HAP-1 (cell line): ENCODE measurements around the gene MAP3K5.
A peak's percentile ranks its signal among the peaks of the same experiment; 100 is the strongest.

Experiments
- DNase-seq, 2 experiments: peaks; one replicate each; pipeline ENCODE4 v3.0.0-alpha.2; 2016 to 2020; ENCODE audit warnings: low spot score in 2 of 2
- H3K27me3 ChIP-seq: fragments of 250-450 bp; sonication (Bioruptor Pico); 2 replicates; pipeline ENCODE4 v1.5.1; 2020; ENCODE audit warnings: low read depth, mild to moderate bottlenecking, moderate library complexity
- H3K36me3 ChIP-seq: fragments of 250-450 bp; sonication (Bioruptor Pico); replicated peaks from 2 replicates; pipeline ENCODE4 v1.5.1; 2020; ENCODE audit warnings: mild to moderate bottlenecking
- H3K4me1 ChIP-seq: fragments of 250-450 bp; sonication (Bioruptor Pico); 2 replicates; pipeline ENCODE4 v1.5.1; 2020; ENCODE audit warnings: mild to moderate bottlenecking
- H3K4me3 ChIP-seq: fragments of 250-450 bp; sonication (Bioruptor Pico); 2 replicates; pipeline ENCODE4 v1.5.1; 2020; ENCODE audit warnings: mild to moderate bottlenecking, moderate library complexity
- H3K9me3 ChIP-seq: fragments of 250-450 bp; sonication (Bioruptor Pico); 2 replicates; pipeline ENCODE4 v1.5.1; 2020; ENCODE audit warnings: mild to moderate bottlenecking, moderate library complexity
- in situ Hi-C: fragments of 300-500 bp; cut with MboI; formaldehyde crosslinking; loops from 3 replicates; pipeline ENCODE4 v1.14.3; 2020; ENCODE audit warnings: low sequenced_read_pairs, inconsistent platforms, mixed read lengths

Gene MAP3K5

DNA sequence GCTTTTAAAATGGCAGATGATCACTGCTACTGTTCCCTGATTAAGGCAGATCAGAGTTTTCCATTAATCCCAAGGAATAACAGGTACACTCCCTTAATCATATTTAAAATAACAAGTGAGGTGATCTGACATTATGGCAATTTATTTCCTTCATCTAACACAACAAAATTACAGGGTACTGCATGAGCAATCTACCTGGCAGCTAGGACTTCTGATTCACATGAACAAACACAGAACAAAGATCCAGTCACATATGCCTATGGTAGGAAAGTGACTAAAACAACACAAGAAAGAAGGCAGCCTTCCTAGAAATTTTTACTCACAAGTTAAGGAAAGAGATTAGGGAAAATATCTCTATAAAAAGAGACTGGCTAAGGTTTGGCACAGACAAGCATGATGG lies 275.3 kb downstream of the MAP3K5 start:
- Histone ChIP-seq H3K9me3 (no peaks in the 10 kb centered on the region), H3K27me3 (no peaks in the 10 kb centered on the region), H3K4me1 (peaks cover 26% of the 10 kb centered on the region), H3K4me3 (no peak overlapping the region), H3K36me3 (no peaks in the 10 kb centered on the region)
- DNase-seq, result no peak
- in situ Hi-C loops, result no loop called here

DNA sequence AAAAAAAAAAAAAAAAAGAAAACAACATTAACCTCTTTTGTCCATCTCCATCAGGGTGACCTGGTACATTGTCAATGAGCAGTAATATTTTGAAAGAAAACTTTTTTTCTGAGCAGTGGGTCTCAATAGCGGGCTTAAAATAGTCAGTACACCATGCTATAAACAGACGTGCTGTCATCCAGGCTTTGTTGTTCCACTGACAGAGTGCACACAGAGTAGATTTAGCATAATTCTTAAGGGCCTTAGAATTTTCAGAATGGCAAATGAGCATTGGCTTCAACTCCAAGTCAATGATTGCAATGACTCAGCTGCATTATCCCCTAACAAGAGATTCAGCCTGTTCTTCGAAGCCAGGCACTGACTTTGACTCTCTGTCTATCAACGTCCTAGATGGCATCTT lies 277.7 kb downstream of the MAP3K5 start:
- Histone ChIP-seq H3K4me3 (no peak overlapping the region), H3K9me3 (no peaks in the 10 kb centered on the region), H3K27me3 (no peaks in the 10 kb centered on the region), H3K4me1 (peaks cover 20% of the 10 kb centered on the region), H3K36me3 (no peaks in the 10 kb centered on the region)
- in situ Hi-C loops, result no loop called here
- peak; percentile 17 to 23 for DNase-seq

DNA sequence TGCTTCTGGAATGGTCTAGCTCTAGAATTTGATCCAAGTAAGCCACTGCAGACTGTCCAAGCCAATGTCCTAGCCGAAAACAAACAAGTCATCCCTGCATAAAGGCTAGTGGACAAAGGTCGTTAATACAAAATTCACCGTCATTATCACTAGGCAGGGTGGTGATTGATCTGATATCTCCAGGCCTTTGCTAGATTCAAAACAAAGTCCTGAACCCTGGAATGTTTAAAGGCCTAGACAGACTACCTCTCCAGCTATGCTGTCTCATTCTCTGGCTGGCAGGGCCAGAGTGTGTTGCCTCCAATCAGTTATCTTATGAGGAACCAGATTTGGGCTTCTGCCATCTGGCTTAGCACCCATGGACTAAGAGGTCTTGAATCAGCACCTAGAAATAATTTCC lies 280.4 kb downstream of the MAP3K5 start:
- no peak for DNase-seq
- Histone ChIP-seq H3K4me1 (peaks cover 10% of the 10 kb centered on the region), H3K4me3 (no peak overlapping the region), H3K9me3 (no peaks in the 10 kb centered on the region), H3K27me3 (no peaks in the 10 kb centered on the region), H3K36me3 (no peaks in the 10 kb centered on the region)
- in situ Hi-C loops, result no loop called here

- H3K27me3 ChIP-seq, result no peaks in the 10 kb centered on the region
- H3K9me3 ChIP-seq, result no peaks in the 10 kb centered on the region
- in situ Hi-C loops, result no loop called here
- DNase-seq, result no peak
- peaks cover 15% of the 10 kb centered on the region for H3K4me1 ChIP-seq
- H3K36me3 ChIP-seq, result no peaks in the 10 kb centered on the region
- no peak overlapping the region for H3K4me3 ChIP-seq
Measured at GRCh38 chr6:136511397-136511796, 280.9 kb downstream of the MAP3K5 start.

DNA sequence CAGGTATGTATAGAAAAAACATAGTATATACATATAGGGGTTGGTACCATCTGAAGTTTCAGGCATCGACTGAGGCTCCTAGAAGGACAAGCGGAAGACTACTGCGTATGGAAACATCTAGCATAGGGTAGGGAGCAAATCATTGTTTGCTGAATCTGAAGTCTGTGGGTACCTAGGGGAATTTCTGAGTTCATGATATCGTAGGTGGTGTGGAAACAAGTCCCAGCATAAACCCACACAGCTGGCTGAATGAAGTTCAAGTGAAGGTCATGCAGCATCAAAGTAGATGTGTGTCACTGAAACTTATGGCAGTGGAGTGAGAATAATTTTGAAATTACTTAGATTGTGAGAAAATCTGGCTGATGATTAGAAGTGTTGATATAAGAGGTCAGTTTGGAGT lies 281.5 kb downstream of the MAP3K5 start:
- Histone ChIP-seq H3K4me3 (no peak overlapping the region), H3K27me3 (no peaks in the 10 kb centered on the region), H3K36me3 (no peaks in the 10 kb centered on the region), H3K4me1 (peaks cover 21% of the 10 kb centered on the region), H3K9me3 (no peaks in the 10 kb centered on the region)
- in situ Hi-C loops, result no loop called here
- no peak for DNase-seq

GRCh38 chr6:136510299-136510698 lies 282.0 kb downstream of the MAP3K5 start:
- H3K4me1 ChIP-seq, result peaks cover 24% of the 10 kb centered on the region
- H3K36me3 ChIP-seq, result no peaks in the 10 kb centered on the region
- H3K27me3 ChIP-seq, result no peaks in the 10 kb centered on the region
- H3K9me3 ChIP-seq, result no peaks in the 10 kb centered on the region
- in situ Hi-C loops, result no loop called here
- H3K4me3 ChIP-seq, result no peak overlapping the region
- no peak for DNase-seq

DNA sequence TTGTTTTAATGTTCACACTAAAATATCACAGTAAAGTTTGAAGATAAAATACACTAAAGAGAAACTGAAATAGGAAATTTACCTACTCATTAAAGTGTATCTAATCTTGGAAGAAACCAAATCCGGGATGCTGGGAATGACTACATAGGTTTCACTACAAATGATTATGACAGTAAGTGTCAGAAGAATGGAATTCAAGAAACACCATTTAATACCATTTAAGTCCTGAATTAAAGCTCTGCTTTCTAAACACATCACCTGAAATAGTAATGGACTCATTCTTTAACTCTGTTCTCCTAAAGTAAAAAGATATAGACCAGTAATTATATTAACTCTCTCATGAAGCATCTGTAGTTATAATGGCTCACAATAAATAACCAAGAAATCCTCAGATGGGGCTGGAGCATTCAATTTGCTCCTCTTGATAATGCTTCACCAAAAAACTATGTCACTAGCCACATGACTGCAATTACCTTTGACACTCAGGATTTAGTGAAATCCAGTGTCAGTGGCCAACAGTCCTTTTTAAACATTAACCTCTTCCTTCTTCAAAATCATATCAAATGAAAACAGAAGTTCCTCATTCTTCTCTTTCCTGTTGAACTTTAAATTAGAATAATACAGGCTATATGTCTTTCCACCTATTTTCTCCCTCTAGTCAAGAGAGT lies 283.4 kb downstream of the MAP3K5 start:
- H3K4me3 ChIP-seq, result no peak overlapping the region
- no peak for DNase-seq
- H3K4me1 ChIP-seq, result peaks cover 26% of the 10 kb centered on the region
- no peaks in the 10 kb centered on the region for H3K27me3 ChIP-seq
- no peaks in the 10 kb centered on the region for H3K36me3 ChIP-seq
- no peaks in the 10 kb centered on the region for H3K9me3 ChIP-seq
- in situ Hi-C loops, result no loop called here
